DND-41 (cell line): Measurements from ENCODE around the gene CTBP2.

Experiments
- ATAC-seq: fragments of 200-7000 bp; cut with Tn5 transposase; 3 replicates; pipeline ENCODE4 v1.9.1; 2021; ENCODE audit warnings: low read depth; ENCODE audit not compliant: insufficient read depth
- DNase-seq: peaks from one replicate; pipeline ENCODE4 v3.0.0-alpha.2; 2020
- H2AFZ ChIP-seq: 2 replicates; pipeline ENCODE4 v1.6.0; 2012; ENCODE audit warnings: low read depth, low read length
- H3K27ac ChIP-seq: 2 replicates; pipeline ENCODE4 v1.5.1; 2012; ENCODE audit warnings: low read length, inconsistent platforms
- H3K27me3 ChIP-seq: fragments of 200-600 bp; sonication (generic); 2 replicates; pipeline ENCODE4 v1.6.0; 2012; ENCODE audit warnings: low read length, mild to moderate bottlenecking, inconsistent platforms; ENCODE audit not compliant: insufficient read depth, poor library complexity
- H3K36me3 ChIP-seq: 2 replicates; pipeline ENCODE4 v1.5.1; 2012; ENCODE audit warnings: low read length, inconsistent platforms; ENCODE audit not compliant: insufficient read depth
- H3K4me1 ChIP-seq: 2 replicates; pipeline ENCODE4 v1.5.1; 2012; ENCODE audit warnings: mild to moderate bottlenecking, low read length; ENCODE audit not compliant: insufficient read depth
- H3K4me2 ChIP-seq: 2 replicates; pipeline ENCODE4 v1.6.0; 2012; ENCODE audit warnings: mild to moderate bottlenecking, moderate library complexity, low read length, inconsistent platforms; ENCODE audit not compliant: insufficient read depth
- H3K4me3 ChIP-seq, 2 experiments: fragments of 200-600 bp in 1 of 2; shearing (Covaris generic) in 1 of 2; 2 replicates each; pipeline ENCODE4 v1.5.1; 2012 to 2016; ENCODE audit warnings: inconsistent platforms in 2 of 2, low read length in 2 of 2, mild to moderate bottlenecking in 2 of 2, low read depth in 1 of 2, moderate library complexity in 1 of 2
- H3K79me2 ChIP-seq: 2 replicates; pipeline ENCODE4 v1.6.0; 2012; ENCODE audit warnings: low read length, inconsistent platforms; ENCODE audit not compliant: insufficient read depth
- H3K9ac ChIP-seq: 2 replicates; pipeline ENCODE4 v1.6.0; 2012; ENCODE audit warnings: low read depth, mild to moderate bottlenecking, inconsistent platforms, low read length, moderate library complexity
- H3K9me3 ChIP-seq: 2 replicates; pipeline ENCODE4 v1.5.1; 2012; ENCODE audit warnings: low read length, moderate library complexity, mild to moderate bottlenecking, inconsistent platforms; ENCODE audit not compliant: insufficient read depth, severe bottlenecking
- H4K20me1 ChIP-seq: 2 replicates; pipeline ENCODE4 v1.6.0; 2012; ENCODE audit warnings: low read length; ENCODE audit not compliant: insufficient read depth
- CTCF ChIP-seq: IDR thresholded peaks from 2 replicates; pipeline ENCODE4 v1.5.1; 2012; ENCODE audit warnings: borderline replicate concordance, low read length, moderate library complexity, mild to moderate bottlenecking; ENCODE audit not compliant: poor library complexity, severe bottlenecking; ENCODE audit errors: extremely low read depth
- EZH2 ChIP-seq: IDR thresholded peaks from 3 replicates; pipeline ENCODE4 v1.6.1; 2012; ENCODE audit warnings: borderline replicate concordance, low read depth, mild to moderate bottlenecking, moderate library complexity, low read length, inconsistent platforms; ENCODE audit not compliant: severe bottlenecking

CTBP2 gene

GRCh38 chr10:125026974-125027735, 133.2 kb downstream of the CTBP2 start:
- Histone ChIP-seq H3K36me3 (peaks cover 8% of the 10 kb centered on the region), H3K79me2 (peaks cover 22% of the 10 kb centered on the region), H2AFZ (no peak overlapping the region), H3K27me3 (no peaks in the 10 kb centered on the region), H3K4me3 (no peak overlapping the region), H3K4me2 (no peak overlapping the region), H3K27ac (no peak overlapping the region), H4K20me1 (peaks cover 32% of the 10 kb centered on the region), H3K9me3 (no peaks in the 10 kb centered on the region), H3K4me1 (no peaks in the 10 kb centered on the region), H3K9ac (no peak overlapping the region)
- TF ChIP-seq EZH2 (no peak), CTCF (no peak)
- ATAC-seq (no peak), DNase-seq (no peak)

- H3K79me2 ChIP-seq = peaks cover 26% of the 10 kb centered on the region
- TF ChIP-seq EZH2 = no peak
- no peak for TF ChIP-seq CTCF
- ATAC-seq (no peak), DNase-seq (no peak)
- no peak overlapping the region for H3K4me2 ChIP-seq
- peaks cover 12% of the 10 kb centered on the region for H3K36me3 ChIP-seq
- H3K9ac ChIP-seq = no peak overlapping the region
- no peaks in the 10 kb centered on the region for H3K9me3 ChIP-seq
- no peaks in the 10 kb centered on the region for H3K4me1 ChIP-seq
- H4K20me1 ChIP-seq = peaks cover 28% of the 10 kb centered on the region
- no peak overlapping the region for H2AFZ ChIP-seq
- no peak overlapping the region for H3K4me3 ChIP-seq
- no peaks in the 10 kb centered on the region for H3K27me3 ChIP-seq
- no peak overlapping the region for H3K27ac ChIP-seq
Observed at GRCh38 chr10:125026036-125026931, 134.1 kb downstream of the CTBP2 start.

GRCh38 chr10:125025341-125025740, 135.0 kb downstream of the CTBP2 start:
- H3K9ac ChIP-seq = no peak overlapping the region

More at GRCh38 chr10:125025341-125025740, 135.0 kb downstream of the CTBP2 start:
- Histone ChIP-seq H3K4me3 (no peak overlapping the region), H4K20me1 (peaks cover 28% of the 10 kb centered on the region), H3K9me3 (no peaks in the 10 kb centered on the region), H3K4me1 (no peaks in the 10 kb centered on the region), H3K27ac (no peak overlapping the region), H2AFZ (no peak overlapping the region), H3K4me2 (no peak overlapping the region), H3K79me2 (peaks cover 29% of the 10 kb centered on the region), H3K27me3 (no peaks in the 10 kb centered on the region), H3K36me3 (peaks cover 15% of the 10 kb centered on the region)
- no peak for DNase-seq
- no peak for TF ChIP-seq CTCF
- no peak for TF ChIP-seq EZH2
- no peak for ATAC-seq
